SIG-M5 treated with dmso at 0.1 percent for 504 hours (cell line): Measurements from ENCODE around the gene CMTM1.

Experiments
- DNase-seq: peaks from one replicate; lab custom pipeline; 2025; ENCODE audit not compliant: unreplicated experiment; lab: John Stamatoyannopoulos, UW

CMTM1 gene

GRCh38 chr16:66538910-66539309 lies 27.3 kb upstream of the CMTM1 start:
- DNase-seq = no peak

GRCh38 chr16:66539623-66540469 lies 26.4 kb upstream of the CMTM1 start:
- DNase-seq = no peak

GRCh38 chr16:66541388-66542355 lies 24.6 kb upstream of the CMTM1 start:
- DNase-seq = no peak

GRCh38 chr16:66542396-66542795 lies 23.8 kb upstream of the CMTM1 start:
- no peak for DNase-seq

- DNase-seq = no peak
These were observed 22.7 kb upstream of the CMTM1 start for GRCh38 chr16:66543541-66543940.

GRCh38 chr16:66544016-66544757 lies 22.1 kb upstream of the CMTM1 start:
- no peak for DNase-seq

GRCh38 chr16:66547101-66547989 lies 18.9 kb upstream of the CMTM1 start:
- no peak for DNase-seq

GRCh38 chr16:66548068-66548467 lies 18.2 kb upstream of the CMTM1 start:
- DNase-seq = no peak

GRCh38 chr16:66548868-66549267 lies 17.4 kb upstream of the CMTM1 start:
- DNase-seq = no peak

- DNase-seq = no peak
These were observed 16.7 kb upstream of the CMTM1 start, which contains the start of gene TK2 for GRCh38 chr16:66549284-66550131. TK2 (minus strand) TSS chr16:66550122; CDS start chr16:66550061, 61 bp downstream.

- peak; percentile 79 for DNase-seq
These were observed 14.9 kb upstream of the CMTM1 start for GRCh38 chr16:66551348-66551759.

- DNase-seq = no peak
These were observed 14.4 kb upstream of the CMTM1 start for GRCh38 chr16:66551788-66552285.

GRCh38 chr16:66552286-66553177 lies 13.7 kb upstream of the CMTM1 start, which contains the start of gene CKLF:
CKLF (plus strand) TSS chr16:66552576; CDS start chr16:66552716, 140 bp downstream.
- peak; percentile 75 for DNase-seq

GRCh38 chr16:66553223-66553622 lies 13.0 kb upstream of the CMTM1 start:
- DNase-seq = no peak

GRCh38 chr16:66554021-66554420 lies 12.2 kb upstream of the CMTM1 start:
- DNase-seq = no peak

GRCh38 chr16:66554495-66554894 lies 11.7 kb upstream of the CMTM1 start:
- no peak for DNase-seq

GRCh38 chr16:66560107-66560506 lies 6.1 kb upstream of the CMTM1 start:
- no peak for DNase-seq
